H1 (cell line): ENCODE measurements around the gene ZNF214. TPM values are rescaled to one million over a fixed set of nuclear protein-coding genes. Genes with fewer than 3 reads are reported as not detected.

Source experiments
- CTCF ChIA-PET: fragments of 300-600 bp; sonication (Branson Sonifier 250); formaldehyde crosslinking; loops from one replicate; lab custom pipeline; 2021; ENCODE audit not compliant: partially characterized antibody; lab: Charles Lee
- POLR2A ChIA-PET: fragments of 300-600 bp; sonication (Branson Sonifier 250); formaldehyde crosslinking; loops from one replicate; lab custom pipeline; 2021; ENCODE audit warnings: inconsistent platforms; ENCODE audit not compliant: partially characterized antibody; lab: Charles Lee
- DNase-seq, 2 experiments: peaks; one replicate each; pipeline versions ENCODE4 v3.0.0 to v3.0.0-alpha.2; 2010 to 2022; ENCODE audit warnings: low spot score in 2 of 2, low read depth in 1 of 2, mixed read lengths in 1 of 2
- FAIRE-seq: peaks from 2 replicates; lab custom pipeline; 2011; peaks lifted over from hg19 to GRCh38; lab: Jason Lieb, UNC
- H2AFZ ChIP-seq: 2 replicates; pipeline ENCODE4 v1.8.1; 2012; ENCODE audit warnings: low read length, inconsistent platforms
- H2AK5ac ChIP-seq: 2 replicates; pipeline ENCODE4 v1.6.1; 2013; ENCODE audit warnings: low read depth, low read length
- H2BK120ac ChIP-seq: replicated peaks from 2 replicates; pipeline ENCODE3; 2013; ENCODE audit warnings: low read depth, low read length, inconsistent platforms
- H2BK12ac ChIP-seq: 2 replicates; pipeline ENCODE4 v1.6.1; 2013; ENCODE audit warnings: low read depth, low read length
- H2BK15ac ChIP-seq: 2 replicates; pipeline ENCODE4 v1.6.1; 2013; ENCODE audit warnings: low read length
- H2BK20ac ChIP-seq: 2 replicates; pipeline ENCODE4 v1.6.1; 2013; ENCODE audit warnings: low read length
- H2BK5ac ChIP-seq: 2 replicates; pipeline ENCODE4 v1.6.1; 2013; ENCODE audit warnings: low read depth, low read length
- H3K14ac ChIP-seq: 2 replicates; pipeline ENCODE4 v1.6.1; 2013; ENCODE audit warnings: inconsistent platforms; ENCODE audit not compliant: insufficient read length
- H3K18ac ChIP-seq: 2 replicates; pipeline ENCODE4 v1.6.1; 2013; ENCODE audit warnings: low read length; ENCODE audit errors: extremely low read depth
- H3K23ac ChIP-seq: 2 replicates; pipeline ENCODE4 v1.6.1; 2013; ENCODE audit warnings: inconsistent platforms; ENCODE audit not compliant: insufficient read length
- H3K23me2 ChIP-seq: 2 replicates; pipeline ENCODE4 v1.6.1; 2013; ENCODE audit warnings: low read depth, low read length
- H3K27ac ChIP-seq: 2 replicates; pipeline ENCODE4 v1.6.1; 2011; ENCODE audit warnings: low read depth, low read length, inconsistent platforms
- H3K27me3 ChIP-seq, 4 experiments: replicated peaks in 1 of 4; 1 replicate in 1 of 4; 2 replicates in 3 of 4; pipeline versions ENCODE4 v1.6.1 to v1.8.1; 2011 to 2013; ENCODE audit warnings: low read length in 3 of 4, mild to moderate bottlenecking in 3 of 4, inconsistent platforms in 2 of 4, mixed read lengths in 2 of 4, moderate library complexity in 1 of 4; ENCODE audit not compliant: control insufficient read depth in 3 of 4, insufficient read depth in 3 of 4; ENCODE audit errors: extremely low read depth in 1 of 4
- H3K36me3 ChIP-seq, 4 experiments: 2 replicates each; pipeline versions ENCODE4 v1.6.1 to v1.8.1; 2011 to 2013; ENCODE audit warnings: mild to moderate bottlenecking in 4 of 4, low read length in 3 of 4, moderate library complexity in 2 of 4, control low read depth in 1 of 4, inconsistent platforms in 1 of 4; ENCODE audit not compliant: insufficient read depth in 4 of 4, control insufficient read depth in 2 of 4
- H3K4ac ChIP-seq: replicated peaks from 2 replicates; pipeline ENCODE3; 2013; ENCODE audit warnings: low read length, low read depth, mixed read lengths, inconsistent platforms; ENCODE audit not compliant: insufficient read length
- H3K4me1 ChIP-seq, 4 experiments: replicated peaks in 1 of 4; 1 replicate in 1 of 4; 2 replicates in 3 of 4; pipeline versions ENCODE4 v1.6.1 to v1.8.1; 2011 to 2013; ENCODE audit warnings: low read length in 3 of 4, inconsistent platforms in 2 of 4, mixed read lengths in 1 of 4; ENCODE audit not compliant: insufficient read depth in 4 of 4, control insufficient read depth in 3 of 4
- H3K4me2 ChIP-seq, 2 experiments: 2 replicates each; pipeline versions ENCODE4 v1.6.1 to v1.8.1; 2011 to 2013; ENCODE audit warnings: low read depth in 2 of 2, low read length in 2 of 2, control low read depth in 1 of 2, inconsistent platforms in 1 of 2, mild to moderate bottlenecking in 1 of 2; ENCODE audit not compliant: insufficient read depth in 1 of 2
- H3K4me3 ChIP-seq, 4 experiments: fragments of 200-600, 300-600 bp in 1 of 4; sonication (generic), shearing (Covaris generic), sonication (Bioruptor Twin) in 1 of 4; 2 replicates each; pipeline versions ENCODE4 v1.5.1 to v1.8.1; 2011 to 2016; ENCODE audit warnings: low read length in 4 of 4, low read depth in 3 of 4, control low read depth in 2 of 4, inconsistent platforms in 2 of 4, mild to moderate bottlenecking in 2 of 4, mixed read lengths in 1 of 4, moderate library complexity in 1 of 4; ENCODE audit not compliant: insufficient read depth in 2 of 4; ENCODE audit errors: extremely low read depth in 1 of 4
- H3K56ac ChIP-seq: replicated peaks from 2 replicates; pipeline ENCODE3; 2013; ENCODE audit warnings: low read depth, mild to moderate bottlenecking, mixed read lengths, low read length, inconsistent platforms; ENCODE audit not compliant: insufficient read length
- H3K79me1 ChIP-seq: 2 replicates; pipeline ENCODE4 v1.6.1; 2013; ENCODE audit warnings: low read depth, low read length, control low read depth
- H3K79me2 ChIP-seq, 2 experiments: 2 replicates each; pipeline versions ENCODE4 v1.6.1 to v1.8.1; 2012 to 2013; ENCODE audit warnings: low read length in 2 of 2, mild to moderate bottlenecking in 2 of 2, inconsistent platforms in 1 of 2; ENCODE audit not compliant: insufficient read depth in 2 of 2, control insufficient read depth in 1 of 2
- H3K9ac ChIP-seq, 4 experiments: replicated peaks in 1 of 4; 1 replicate in 1 of 4; 2 replicates in 3 of 4; pipeline versions ENCODE4 v1.6.1 to v1.8.1; 2011 to 2013; ENCODE audit warnings: low read depth in 3 of 4, low read length in 3 of 4, control low read depth in 2 of 4, mild to moderate bottlenecking in 2 of 4, moderate library complexity in 2 of 4, inconsistent platforms in 1 of 4; ENCODE audit errors: extremely low read depth in 1 of 4
- H3K9me3 ChIP-seq, 2 experiments: 2 replicates each; pipeline versions ENCODE4 v1.6.1 to v1.8.1; 2012 to 2013; ENCODE audit warnings: mild to moderate bottlenecking in 2 of 2, moderate library complexity in 2 of 2, control low read depth in 1 of 2, inconsistent platforms in 1 of 2, low read depth in 1 of 2, low read length in 1 of 2, mixed read lengths in 1 of 2; ENCODE audit not compliant: insufficient read depth in 2 of 2
- H4K20me1 ChIP-seq, 2 experiments: replicated peaks in 1 of 2; 2 replicates each; pipeline versions ENCODE3 to v1.8.1; 2011 to 2013; ENCODE audit warnings: inconsistent platforms in 2 of 2, low read length in 2 of 2, mild to moderate bottlenecking in 1 of 2; ENCODE audit not compliant: insufficient read depth in 2 of 2, control insufficient read depth in 1 of 2
- H4K5ac ChIP-seq: 2 replicates; pipeline ENCODE4 v1.6.1; 2013; ENCODE audit warnings: low read length, low read depth, mixed read lengths, inconsistent platforms; ENCODE audit not compliant: insufficient read length
- H4K8ac ChIP-seq: 2 replicates; pipeline ENCODE4 v1.8.0; 2013; ENCODE audit warnings: mild to moderate bottlenecking, moderate library complexity, low read length, inconsistent platforms; ENCODE audit not compliant: insufficient read depth; ENCODE audit errors: extremely low read depth
- H4K91ac ChIP-seq: replicated peaks from 2 replicates; pipeline ENCODE3; 2013; ENCODE audit warnings: low read length, mixed read lengths, inconsistent platforms; ENCODE audit not compliant: insufficient read length
- BACH1 ChIP-seq: IDR thresholded peaks from 2 replicates; pipeline ENCODE4 v1.6.1; 2012; ENCODE audit warnings: low read length, improper control_type of control experiment
- CBX5 ChIP-seq: fragments of 300-800, 300-1000 bp; sonication (generic); IDR thresholded peaks from 2 replicates; pipeline ENCODE4 v1.7.1; 2016; ENCODE audit warnings: antibody characterized with exemption, low read length, low read depth
- CBX8 ChIP-seq: fragments of 300-800, 300-1000 bp; sonication (generic); IDR thresholded peaks from 2 replicates; pipeline ENCODE4 v1.7.1; 2016; ENCODE audit warnings: low read depth, low read length, borderline replicate concordance
- CEBPB ChIP-seq: IDR thresholded peaks from 2 replicates; pipeline ENCODE4 v1.6.1; 2012; ENCODE audit warnings: low read depth, low read length
- CHD1 ChIP-seq: IDR thresholded peaks from 2 replicates; pipeline ENCODE4 v1.6.1; 2012; ENCODE audit warnings: low read depth, low read length, improper control_type of control experiment
- GTF2F1 ChIP-seq: IDR thresholded peaks from 2 replicates; pipeline ENCODE4 v1.6.1; 2012; ENCODE audit warnings: low read depth, low read length, improper control_type of control experiment, borderline replicate concordance
- HDAC2 ChIP-seq, 2 experiments: fragments of 300-600 bp in 1 of 2; sonication (generic) in 1 of 2; IDR thresholded peaks; 2 replicates each; pipeline ENCODE4 v1.6.1; 2011 to 2012; ENCODE audit warnings: low read depth in 2 of 2, low read length in 2 of 2, mild to moderate bottlenecking in 2 of 2, moderate library complexity in 2 of 2, borderline replicate concordance in 1 of 2, inconsistent platforms in 1 of 2
- JUN ChIP-seq: IDR thresholded peaks from 2 replicates; pipeline ENCODE4 v1.6.1; 2011; ENCODE audit warnings: low read depth, mild to moderate bottlenecking, improper control_type of control experiment, low read length
- MAFK ChIP-seq: IDR thresholded peaks from 2 replicates; pipeline ENCODE4 v1.6.1; 2012; ENCODE audit warnings: low read depth, mild to moderate bottlenecking, improper control_type of control experiment, low read length
- NANOG ChIP-seq: IDR thresholded peaks from 2 replicates; pipeline ENCODE4 v1.6.1; 2011; ENCODE audit warnings: low read length, low read depth, mild to moderate bottlenecking, inconsistent platforms; ENCODE audit not compliant: insufficient read depth, poor library complexity, severe bottlenecking
- SAP30 ChIP-seq: fragments of 300-600 bp; sonication (generic); IDR thresholded peaks from 2 replicates; pipeline ENCODE4 v1.7.1; 2012; ENCODE audit warnings: low read length, moderate library complexity, mild to moderate bottlenecking, inconsistent platforms; ENCODE audit not compliant: insufficient read depth, insufficient replicate concordance
- SIN3A ChIP-seq, 2 experiments: IDR thresholded peaks in 1 of 2; conservative IDR thresholded peaks in 1 of 2; 2 replicates each; pipeline ENCODE4 v1.6.1; 2011 to 2012; ENCODE audit warnings: low read length in 2 of 2, improper control_type of control experiment in 1 of 2, low read depth in 1 of 2, mild to moderate bottlenecking in 1 of 2
- SIX5 ChIP-seq: IDR thresholded peaks from 2 replicates; pipeline ENCODE4 v1.6.1; 2011; ENCODE audit warnings: mild to moderate bottlenecking, low read depth, low read length
- SP1 ChIP-seq: IDR thresholded peaks from 2 replicates; pipeline ENCODE4 v1.6.1; 2011; ENCODE audit warnings: low read depth, low read length
- WGBS, 2 experiments: shearing (Covaris generic) in 1 of 2; methylation state at CpG; one replicate each; pipeline versions ENCODE4 v1.1.6 to v1.1.7; 2013 to 2015; ENCODE audit warnings: low lambda C conversion rate in 2 of 2, mixed read lengths in 2 of 2, inconsistent platforms in 1 of 2, low coverage in 1 of 2, missing lambda C conversion rate in 1 of 2; ENCODE audit not compliant: insufficient replicate concordance in 2 of 2, insufficient coverage in 1 of 2, insufficient read length in 1 of 2; ENCODE audit errors: extremely low coverage in 1 of 2, missing lambda C conversion rate in 1 of 2; 5-methylcytosine and 5-hydroxymethylcytosine counted together
- polyA plus RNA-seq, 7 experiments: library from polyadenylated mRNA; depleted of rRNA in 3 of 7; stranded (reverse) in 5 of 7; unstranded in 2 of 7; fragments of >200 nt in 5 of 7; fragments of 200-250 nt in 2 of 7; gene quantifications; 1 replicate in 5 of 7; 2 replicates in 1 of 7; 4 replicates in 1 of 7; pipeline versions ENCODE4 v1.2.1 to v1.2.3, GENCODE V29; 2011 to 2013; ENCODE audit warnings: missing spikeins in 2 of 7, mixed read lengths in 2 of 7
- total RNA-seq: library from RNA; stranded (reverse); fragmentation: NEBNext Ultra II Directional; extraction: Animal tissue kit (Norgen Biotek cat#: 25700); gene quantifications from 2 replicates; pipeline ENCODE4 v1.2.1, GENCODE V29; 2021

ZNF214 gene
- total and polyA plus RNA-seq, 2 of the 8 experiments (the other 6 are each of a cell fraction or from before 2014, with no cell fraction given) = 0.80 to 3.2 TPM

GRCh38 chr11:6968816-6969215, 51.3 kb downstream of the ZNF214 start:
- CTCF ChIA-PET = interaction anchor here (0.7 kb wide), 1 partner anchor 122 kb away, joined by 4 read pairs; no protein-coding TSS in a partner anchor
- POLR2A ChIA-PET = interaction anchor here (0.6 kb wide), 1 partner anchor 20 kb away, joined by 3 read pairs; no protein-coding TSS in a partner anchor
- no peak overlapping the region for H3K4me2 ChIP-seq
- no peak overlapping the region for H3K9ac ChIP-seq
- no peak for DNase-seq
- no peak overlapping the region for H4K8ac ChIP-seq
- H3K56ac ChIP-seq = no peak overlapping the region
- H2AFZ ChIP-seq = no peak overlapping the region
- H2AK5ac ChIP-seq = no peak overlapping the region
- no peak overlapping the region for H2BK5ac ChIP-seq
- H3K27me3 ChIP-seq = no peaks in the 10 kb centered on the region
- H3K9me3 ChIP-seq = no peaks in the 10 kb centered on the region
- no peak overlapping the region for H4K5ac ChIP-seq
- no peak overlapping the region for H2BK15ac ChIP-seq
- no peak overlapping the region for H4K91ac ChIP-seq
- no peaks in the 10 kb centered on the region for H4K20me1 ChIP-seq
- no peak overlapping the region for H2BK120ac ChIP-seq
- H3K23ac ChIP-seq = no peak overlapping the region
- H3K18ac ChIP-seq = no peak overlapping the region
- no peak overlapping the region for H3K14ac ChIP-seq
- 83% methylated on average over 1 of the region's 1 CpG; no CpG with 5 or more reads in 1 of the 2 experiments for WGBS, 2 experiments
- H2BK12ac ChIP-seq = no peak overlapping the region
- H3K23me2 ChIP-seq = no peaks in the 10 kb centered on the region
- no peak overlapping the region for H2BK20ac ChIP-seq
- H3K79me1 ChIP-seq = no peaks in the 10 kb centered on the region
- H3K79me2 ChIP-seq = no peaks in the 10 kb centered on the region
- no peak overlapping the region for H3K27ac ChIP-seq
- no peak overlapping the region for H3K4me3 ChIP-seq
- H3K4ac ChIP-seq = no peak overlapping the region
- H3K36me3 ChIP-seq = peaks cover 0 to 3% (median 0%) of the 10 kb centered on the region in 4 experiments; a peak in 1 of 8 replicates
- FAIRE-seq = no peak
- no peaks in the 10 kb centered on the region for H3K4me1 ChIP-seq
- TF ChIP-seq GTF2F1 (no peak), CHD1 (no peak), JUN (no peak), MAFK (no peak), SP1 (no peak), CEBPB (no peak), SIX5 (no peak), CBX5 (no peak), BACH1 (no peak), CBX8 (no peak), SIN3A (conservative IDR thresholded peaks at IDR 0.05 in 1 of 2, IDR thresholded peaks at IDR 0.05 in 1 of 2; ENCODE audit: low read depth in 1 of 2, low read length in 2 of 2) (no peak), NANOG (no peak), HDAC2 (IDR thresholded peaks at IDR 0.05; ENCODE audit: borderline replicate concordance in 1 of 2, low read depth in 2 of 2, low read length in 2 of 2) (no peak), SAP30 (no peak)
